GM12872 (cell line): ENCODE data around the gene DSEL.

Experiments used
- TF ChIP-seq, protein P1 (sequence below): IDR thresholded peaks from 3 replicates; pipeline ENCODE4 v1.5.1; 2011; ENCODE audit warnings: low read depth, mild to moderate bottlenecking, low read length, moderate library complexity; ENCODE audit not compliant: insufficient read depth

The DSEL gene

GRCh38 chr18:67516539-67517443 lies at the start of gene DSEL:
Gene DSEL, minus strand, starts transcription at chr18:67516720. Its CDS starts 2,112 bp downstream, at chr18:67514608.
- TF ChIP-seq, protein P1, sequence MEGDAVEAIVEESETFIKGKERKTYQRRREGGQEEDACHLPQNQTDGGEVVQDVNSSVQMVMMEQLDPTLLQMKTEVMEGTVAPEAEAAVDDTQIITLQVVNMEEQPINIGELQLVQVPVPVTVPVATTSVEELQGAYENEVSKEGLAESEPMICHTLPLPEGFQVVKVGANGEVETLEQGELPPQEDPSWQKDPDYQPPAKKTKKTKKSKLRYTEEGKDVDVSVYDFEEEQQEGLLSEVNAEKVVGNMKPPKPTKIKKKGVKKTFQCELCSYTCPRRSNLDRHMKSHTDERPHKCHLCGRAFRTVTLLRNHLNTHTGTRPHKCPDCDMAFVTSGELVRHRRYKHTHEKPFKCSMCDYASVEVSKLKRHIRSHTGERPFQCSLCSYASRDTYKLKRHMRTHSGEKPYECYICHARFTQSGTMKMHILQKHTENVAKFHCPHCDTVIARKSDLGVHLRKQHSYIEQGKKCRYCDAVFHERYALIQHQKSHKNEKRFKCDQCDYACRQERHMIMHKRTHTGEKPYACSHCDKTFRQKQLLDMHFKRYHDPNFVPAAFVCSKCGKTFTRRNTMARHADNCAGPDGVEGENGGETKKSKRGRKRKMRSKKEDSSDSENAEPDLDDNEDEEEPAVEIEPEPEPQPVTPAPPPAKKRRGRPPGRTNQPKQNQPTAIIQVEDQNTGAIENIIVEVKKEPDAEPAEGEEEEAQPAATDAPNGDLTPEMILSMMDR = no peak

DNA sequence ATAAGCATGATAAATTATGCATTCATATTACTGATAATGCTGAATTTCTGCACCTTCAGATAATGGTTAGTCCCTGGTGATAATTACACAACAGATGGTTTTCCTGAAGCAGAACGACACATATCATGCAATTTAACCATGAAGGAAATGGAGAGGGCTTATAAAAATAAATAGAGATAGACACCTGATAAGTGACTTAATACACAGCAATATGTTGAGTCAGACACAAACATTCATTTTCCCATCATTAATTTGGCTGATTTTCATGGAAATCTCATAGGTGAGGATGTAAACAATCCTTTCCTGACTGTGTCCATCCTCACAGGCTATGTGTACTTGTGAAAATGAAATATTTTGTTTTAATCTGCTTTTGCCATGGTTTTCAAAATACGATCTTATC lies 36.9 kb upstream of the DSEL start:
- TF ChIP-seq, protein P1 = no peak

GRCh38 chr18:67550872-67551520 lies 34.5 kb upstream of the DSEL start:
- TF ChIP-seq, protein P1 = no peak

- TF ChIP-seq, protein P1 = no peak
These were observed 33.4 kb upstream of the DSEL start for GRCh38 chr18:67549946-67550345.

DNA sequence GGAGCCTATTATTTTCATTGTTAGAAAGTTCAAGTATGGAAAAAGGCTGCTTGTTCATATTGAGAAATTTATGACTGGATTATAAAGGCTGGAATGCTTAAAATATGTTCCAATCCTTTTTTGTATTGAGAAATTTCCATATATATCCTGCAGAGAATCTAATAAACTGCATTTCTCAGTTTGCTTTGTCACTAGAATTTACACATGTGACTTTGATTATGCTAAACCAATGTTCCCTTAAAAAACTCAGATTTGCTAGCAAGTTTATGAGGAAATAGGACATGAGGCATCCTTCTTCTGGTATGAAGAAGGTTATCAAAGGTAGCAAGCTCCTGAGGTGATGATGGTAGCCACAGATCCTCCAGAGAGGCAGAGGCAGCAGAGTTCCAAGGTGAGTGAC lies 29.2 kb upstream of the DSEL start:
- TF ChIP-seq, protein P1 = no peak

DNA sequence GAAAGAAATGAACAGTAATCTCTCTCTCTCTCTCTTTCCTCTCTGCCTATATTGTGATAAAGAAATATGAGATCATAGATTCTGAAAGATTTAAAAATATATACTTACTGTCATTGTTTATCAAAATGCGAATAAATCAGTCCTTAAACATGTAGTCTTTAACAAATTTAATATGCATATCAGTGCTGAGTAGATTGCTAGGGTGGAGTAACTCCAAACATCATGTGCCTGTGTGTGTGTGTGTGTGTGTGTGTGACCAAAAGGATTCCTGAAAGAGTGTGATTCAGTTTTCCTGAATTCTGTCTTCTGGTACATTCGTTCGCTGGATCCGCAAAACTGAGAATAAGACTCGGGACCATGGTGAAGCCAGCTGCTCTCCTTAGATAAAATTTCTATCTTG lies 24.0 kb upstream of the DSEL start:
- TF ChIP-seq, protein P1 = no peak

DNA sequence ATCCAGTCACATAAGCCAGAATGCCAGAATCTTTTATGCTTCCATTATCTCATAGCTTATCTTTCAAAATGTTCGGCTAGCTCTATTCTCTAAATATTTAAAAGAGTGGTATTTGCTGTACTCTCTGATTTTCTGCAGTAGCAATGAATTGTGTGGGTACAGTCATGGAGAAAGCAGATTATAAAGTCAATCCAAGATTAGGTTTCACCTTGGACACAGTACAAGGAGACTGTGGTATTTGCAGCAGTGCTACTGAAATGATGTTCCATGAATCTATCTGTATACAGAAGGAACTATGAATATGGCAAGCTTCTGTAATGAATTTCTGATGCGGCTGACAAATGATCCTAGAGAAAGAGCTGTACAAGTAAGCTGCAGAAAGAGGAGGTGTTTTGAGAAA lies 15.4 kb upstream of the DSEL start:
- TF ChIP-seq, protein P1 = no peak
